GM12878 (cell line): ENCODE measurements around the gene CARD10. TPM values are rescaled to one million over a fixed set of nuclear protein-coding genes. Genes with fewer than 3 reads are reported as not detected.

Experiments used
- CBX3 ChIP-seq: fragments of 200-600 bp; sonication (generic); IDR thresholded peaks from 2 replicates; pipeline ENCODE4 v1.6.1; 2016; ENCODE audit warnings: low read depth, borderline replicate concordance
- CBX5 ChIP-seq: sonication (generic); IDR thresholded peaks from 2 replicates; pipeline ENCODE4 v1.6.1; 2016; ENCODE audit warnings: low read depth, moderate library complexity, mild to moderate bottlenecking, inconsistent platforms
- ESRRA ChIP-seq: IDR thresholded peaks from 2 replicates; pipeline ENCODE4 v1.6.1; 2012; ENCODE audit warnings: mild to moderate bottlenecking, low read length, improper control_type of control experiment
- ETV6 ChIP-seq, 2 experiments: fragments of 450-650 bp in 1 of 2; IDR thresholded peaks in 1 of 2; conservative IDR thresholded peaks in 1 of 2; 2 replicates each; pipeline ENCODE4 v1.6.1; 2014; ENCODE audit warnings: antibody characterized with exemption in 1 of 2, borderline replicate concordance in 1 of 2, low read depth in 1 of 2, mild to moderate bottlenecking in 1 of 2, moderate library complexity in 1 of 2
- FOXK2 ChIP-seq: fragments of 450-650 bp; IDR thresholded peaks from 2 replicates; pipeline ENCODE4 v1.6.1; 2017; ENCODE audit warnings: mild to moderate bottlenecking, moderate library complexity
- HDAC6 ChIP-seq: fragments of 200-600 bp; sonication (generic); IDR thresholded peaks from one replicate; pipeline ENCODE4 v1.8.0; 2017; ENCODE audit warnings: antibody characterized with exemption; ENCODE audit not compliant: unreplicated experiment
- MEF2A ChIP-seq: IDR thresholded peaks from 2 replicates; pipeline ENCODE4 v1.6.1; 2011; ENCODE audit warnings: low read depth, mild to moderate bottlenecking, low read length, moderate library complexity; ENCODE audit not compliant: insufficient read depth
- MTA2 ChIP-seq: fragments of 450-650 bp; IDR thresholded peaks from 2 replicates; pipeline ENCODE4 v1.6.1; 2016; ENCODE audit warnings: low read depth, mild to moderate bottlenecking, moderate library complexity
- PAX5 ChIP-seq: IDR thresholded peaks from 2 replicates; pipeline ENCODE4 v1.6.1; 2011; ENCODE audit warnings: low read depth, low read length, borderline replicate concordance
- RCOR1 ChIP-seq: conservative IDR thresholded peaks from 2 replicates; pipeline ENCODE4 v1.6.1; 2012; ENCODE audit warnings: low read depth, low read length, improper control_type of control experiment
- RELA ChIP-seq: fragments of 450-650 bp; IDR thresholded peaks from 2 replicates; pipeline ENCODE4 v1.8.0; 2014; ENCODE audit warnings: borderline replicate concordance; ENCODE audit not compliant: partially characterized antibody
- SIX5 ChIP-seq: IDR thresholded peaks from 2 replicates; pipeline ENCODE4 v1.6.1; 2011; ENCODE audit warnings: mild to moderate bottlenecking, low read depth, low read length, moderate library complexity; ENCODE audit not compliant: severe bottlenecking
- SREBF1 ChIP-seq: IDR thresholded peaks from 2 replicates; pipeline ENCODE4 v1.6.1; 2012; ENCODE audit warnings: mild to moderate bottlenecking, low read length
- TCF12 ChIP-seq: IDR thresholded peaks from 2 replicates; pipeline ENCODE4 v1.6.1; 2011; ENCODE audit warnings: low read depth, mild to moderate bottlenecking, low read length
- ZNF384 ChIP-seq: IDR thresholded peaks from 2 replicates; pipeline ENCODE4 v1.6.1; 2012; ENCODE audit warnings: low read depth, mild to moderate bottlenecking, low read length, improper control_type of control experiment, borderline replicate concordance
- ZZZ3 ChIP-seq: IDR thresholded peaks from 2 replicates; pipeline ENCODE4 v1.6.1; 2011; ENCODE audit warnings: low read depth; ENCODE audit not compliant: control insufficient read depth, insufficient read length
- polyA plus RNA-seq, 11 experiments: library from polyadenylated mRNA; depleted of rRNA in 4 of 11; unstranded in 6 of 11; stranded (reverse) in 5 of 11; fragments of >200 nt; fragmentation: Nextera tagmentation in 4 of 11; fragmentation: Illumina TruSeq in 1 of 11; extraction: Ambion mirVana in 4 of 11; extraction: Trizol in 1 of 11; gene quantifications; 1 replicate in 1 of 11; 2 replicates in 10 of 11; pipeline versions ENCODE4 v1.2.1 to v1.2.3, GENCODE V29; 2011 to 2016; ENCODE audit warnings: inconsistent platforms in 2 of 11, missing spikeins in 2 of 11, low read depth in 1 of 11
- total RNA-seq, 4 experiments: library from RNA; depleted of rRNA in 3 of 4; stranded (reverse); fragments of >200 nt in 3 of 4; fragmentation: Illumina TruSeq in 1 of 4; extraction: Trizol in 1 of 4; gene quantifications; 2 replicates each; pipeline versions ENCODE4 v1.2.1 to v1.2.3, GENCODE V29; 2013 to 2021
- TF ChIP-seq, protein P1 (sequence below): fragments of 450-650 bp; IDR thresholded peaks from 2 replicates; pipeline ENCODE4 v1.6.1; 2018; ENCODE audit warnings: borderline replicate concordance, mild to moderate bottlenecking; ENCODE audit not compliant: partially characterized antibody
- TF ChIP-seq, protein P2 (sequence below): IDR thresholded peaks from 2 replicates; pipeline ENCODE4 v1.6.1; 2011; ENCODE audit warnings: borderline replicate concordance, low read depth, mild to moderate bottlenecking, moderate library complexity, low read length; ENCODE audit not compliant: insufficient read depth, poor library complexity, severe bottlenecking
- TF ChIP-seq, protein P3 (sequence below): IDR thresholded peaks from 2 replicates; pipeline ENCODE4 v1.6.1; 2011; ENCODE audit warnings: low read depth, low read length, improper control_type of control experiment, borderline replicate concordance
- TF ChIP-seq, protein P4 (sequence below): fragments of 450-650 bp; formaldehyde crosslinking; IDR thresholded peaks from 2 replicates; pipeline ENCODE4 v1.4.0; 2022; ENCODE audit warnings: mild to moderate bottlenecking, moderate library complexity

CARD10 gene
- total and polyA plus RNA-seq, 10 of the 15 experiments (the other 5 are each of a cell fraction or from before 2014, with no cell fraction given), result 0.08 to 0.10 (median 0.10) TPM; not detected in 7

DNA sequence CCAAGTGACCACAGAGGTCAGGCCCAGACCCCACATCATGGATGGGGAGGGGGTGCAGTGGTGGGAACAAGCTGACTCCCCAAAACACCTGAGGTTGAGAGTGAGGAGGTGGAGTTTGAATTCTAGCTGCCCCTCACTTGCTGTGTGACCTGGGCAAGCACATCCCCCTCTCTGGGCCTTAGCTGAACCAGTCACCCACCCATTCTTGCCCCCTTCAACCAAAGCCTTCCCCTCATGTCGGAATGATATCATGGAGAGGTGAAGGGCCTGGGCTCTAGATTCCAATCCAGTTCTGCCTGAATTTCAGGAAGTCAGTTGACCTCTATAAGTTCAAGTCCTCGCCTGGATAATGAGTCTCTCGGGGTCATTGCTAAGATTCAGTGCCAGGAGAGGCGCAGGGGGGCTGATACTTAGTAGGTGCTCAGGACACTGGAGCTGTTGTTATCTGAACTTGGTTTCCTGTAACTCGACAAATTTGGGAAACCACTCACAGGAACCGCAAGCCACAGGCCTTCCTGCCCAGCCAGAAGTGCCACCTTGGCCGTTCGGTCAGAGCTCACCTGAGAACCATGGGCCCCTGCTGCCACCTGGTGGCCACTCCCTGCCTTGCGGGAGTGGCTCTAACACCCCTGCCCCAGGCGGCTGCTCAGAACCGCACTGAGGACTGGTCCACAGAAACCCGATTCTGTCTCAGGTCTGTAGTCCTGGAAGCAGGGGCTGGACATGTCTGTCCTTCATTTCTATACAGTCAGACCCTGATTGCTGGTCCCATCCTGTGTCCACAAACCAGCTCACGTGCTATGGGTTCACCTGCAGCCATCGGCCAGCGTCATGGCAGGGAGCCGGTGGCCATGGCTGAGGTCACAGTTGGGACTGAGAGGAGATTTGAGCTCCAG lies 47.9 kb upstream of the CARD10 start (continued):
- TF ChIP-seq ETV6 (conservative IDR thresholded peaks at IDR 0.05 in 1 of 2, IDR thresholded peaks at IDR 0.05 in 1 of 2; ENCODE audit: borderline replicate concordance in 1 of 2, low read depth in 1 of 2), result peak in 1 of 2 experiments; percentile 33; a peak in 1 of 4 replicates
- no peak for TF ChIP-seq CBX5
- no peak for TF ChIP-seq ZNF384
- TF ChIP-seq, protein P1, sequence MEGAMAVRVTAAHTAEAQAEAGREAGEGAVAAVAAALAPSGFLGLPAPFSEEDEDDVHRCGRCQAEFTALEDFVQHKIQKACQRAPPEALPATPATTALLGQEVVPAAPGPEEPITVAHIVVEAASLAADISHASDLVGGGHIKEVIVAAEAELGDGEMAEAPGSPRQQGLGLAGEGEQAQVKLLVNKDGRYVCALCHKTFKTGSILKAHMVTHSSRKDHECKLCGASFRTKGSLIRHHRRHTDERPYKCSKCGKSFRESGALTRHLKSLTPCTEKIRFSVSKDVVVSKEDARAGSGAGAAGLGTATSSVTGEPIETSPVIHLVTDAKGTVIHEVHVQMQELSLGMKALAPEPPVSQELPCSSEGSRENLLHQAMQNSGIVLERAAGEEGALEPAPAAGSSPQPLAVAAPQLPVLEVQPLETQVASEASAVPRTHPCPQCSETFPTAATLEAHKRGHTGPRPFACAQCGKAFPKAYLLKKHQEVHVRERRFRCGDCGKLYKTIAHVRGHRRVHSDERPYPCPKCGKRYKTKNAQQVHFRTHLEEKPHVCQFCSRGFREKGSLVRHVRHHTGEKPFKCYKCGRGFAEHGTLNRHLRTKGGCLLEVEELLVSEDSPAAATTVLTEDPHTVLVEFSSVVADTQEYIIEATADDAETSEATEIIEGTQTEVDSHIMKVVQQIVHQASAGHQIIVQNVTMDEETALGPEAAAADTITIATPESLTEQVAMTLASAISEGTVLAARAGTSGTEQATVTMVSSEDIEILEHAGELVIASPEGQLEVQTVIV, result no peak
- TF ChIP-seq ZZZ3, result no peak
- TF ChIP-seq TCF12, result no peak
- no peak for TF ChIP-seq SREBF1
- TF ChIP-seq HDAC6, result no peak
- TF ChIP-seq ESRRA, result no peak
- TF ChIP-seq MEF2A, result no peak
- TF ChIP-seq PAX5, result peak; percentile 55; the same call in 1 of the 2 replicates
- TF ChIP-seq RELA, result peak; percentile 79
- no peak for TF ChIP-seq FOXK2
- no peak for TF ChIP-seq SIX5
- TF ChIP-seq, protein P2, sequence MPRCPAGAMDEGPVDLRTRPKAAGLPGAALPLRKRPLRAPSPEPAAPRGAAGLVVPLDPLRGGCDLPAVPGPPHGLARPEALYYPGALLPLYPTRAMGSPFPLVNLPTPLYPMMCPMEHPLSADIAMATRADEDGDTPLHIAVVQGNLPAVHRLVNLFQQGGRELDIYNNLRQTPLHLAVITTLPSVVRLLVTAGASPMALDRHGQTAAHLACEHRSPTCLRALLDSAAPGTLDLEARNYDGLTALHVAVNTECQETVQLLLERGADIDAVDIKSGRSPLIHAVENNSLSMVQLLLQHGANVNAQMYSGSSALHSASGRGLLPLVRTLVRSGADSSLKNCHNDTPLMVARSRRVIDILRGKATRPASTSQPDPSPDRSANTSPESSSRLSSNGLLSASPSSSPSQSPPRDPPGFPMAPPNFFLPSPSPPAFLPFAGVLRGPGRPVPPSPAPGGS, result no peak
- no peak for TF ChIP-seq RCOR1
- TF ChIP-seq, protein P3, sequence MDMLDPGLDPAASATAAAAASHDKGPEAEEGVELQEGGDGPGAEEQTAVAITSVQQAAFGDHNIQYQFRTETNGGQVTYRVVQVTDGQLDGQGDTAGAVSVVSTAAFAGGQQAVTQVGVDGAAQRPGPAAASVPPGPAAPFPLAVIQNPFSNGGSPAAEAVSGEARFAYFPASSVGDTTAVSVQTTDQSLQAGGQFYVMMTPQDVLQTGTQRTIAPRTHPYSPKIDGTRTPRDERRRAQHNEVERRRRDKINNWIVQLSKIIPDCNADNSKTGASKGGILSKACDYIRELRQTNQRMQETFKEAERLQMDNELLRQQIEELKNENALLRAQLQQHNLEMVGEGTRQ, result no peak
- TF ChIP-seq, protein P4, sequence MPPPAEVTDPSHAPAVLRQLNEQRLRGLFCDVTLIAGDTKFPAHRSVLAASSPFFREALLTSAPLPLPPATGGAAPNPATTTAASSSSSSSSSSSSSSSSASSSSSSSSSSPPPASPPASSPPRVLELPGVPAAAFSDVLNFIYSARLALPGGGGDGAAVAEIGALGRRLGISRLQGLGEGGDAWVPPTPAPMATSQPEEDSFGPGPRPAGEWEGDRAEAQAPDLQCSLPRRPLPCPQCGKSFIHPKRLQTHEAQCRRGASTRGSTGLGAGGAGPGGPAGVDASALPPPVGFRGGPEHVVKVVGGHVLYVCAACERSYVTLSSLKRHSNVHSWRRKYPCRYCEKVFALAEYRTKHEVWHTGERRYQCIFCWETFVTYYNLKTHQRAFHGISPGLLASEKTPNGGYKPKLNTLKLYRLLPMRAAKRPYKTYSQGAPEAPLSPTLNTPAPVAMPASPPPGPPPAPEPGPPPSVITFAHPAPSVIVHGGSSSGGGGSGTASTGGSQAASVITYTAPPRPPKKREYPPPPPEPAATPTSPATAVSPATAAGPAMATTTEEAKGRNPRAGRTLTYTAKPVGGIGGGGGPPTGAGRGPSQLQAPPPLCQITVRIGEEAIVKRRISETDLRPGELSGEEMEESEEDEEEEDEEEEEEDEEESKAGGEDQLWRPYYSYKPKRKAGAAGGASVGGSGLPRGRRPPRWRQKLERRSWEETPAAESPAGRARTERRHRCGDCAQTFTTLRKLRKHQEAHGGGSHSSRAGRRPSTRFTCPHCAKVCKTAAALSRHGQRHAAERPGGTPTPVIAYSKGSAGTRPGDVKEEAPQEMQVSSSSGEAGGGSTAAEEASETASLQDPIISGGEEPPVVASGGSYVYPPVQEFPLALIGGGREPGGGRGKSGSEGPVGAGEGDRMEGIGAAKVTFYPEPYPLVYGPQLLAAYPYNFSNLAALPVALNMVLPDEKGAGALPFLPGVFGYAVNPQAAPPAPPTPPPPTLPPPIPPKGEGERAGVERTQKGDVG (CRISPR knock-in tag), result no peak
- peak; percentile 58 for TF ChIP-seq MTA2
- no peak for TF ChIP-seq CBX3
